Neural cell (in vitro differentiated cells): Measurements from ENCODE around the gene GTF2F2.

Experiments
- EP300 ChIP-seq: fragments of 450-650 bp; conservative IDR thresholded peaks from 2 replicates; pipeline ENCODE4 v1.6.1; 2014; ENCODE audit warnings: antibody characterized with exemption, mild to moderate bottlenecking, moderate library complexity; ENCODE audit not compliant: poor library complexity, severe bottlenecking
- EZH2 ChIP-seq: fragments of 200-600, 300-800 bp; shearing (Covaris generic), sonication (generic); IDR thresholded peaks from 2 replicates; pipeline ENCODE4 v1.6.1; 2014; ENCODE audit warnings: antibody characterized with exemption, low read length, borderline replicate concordance, mild to moderate bottlenecking; ENCODE audit not compliant: insufficient read depth, poor library complexity, severe bottlenecking
- MXI1 ChIP-seq: fragments of 450-650 bp; conservative IDR thresholded peaks from 2 replicates; pipeline ENCODE4 v1.6.1; 2014; ENCODE audit warnings: antibody characterized with exemption, mild to moderate bottlenecking; ENCODE audit not compliant: poor library complexity, severe bottlenecking
- POLR2AphosphoS5 ChIP-seq: IDR thresholded peaks from 2 replicates; pipeline ENCODE4 v1.6.1; 2012
- RAD21 ChIP-seq: fragments of 450-650 bp; conservative IDR thresholded peaks from 2 replicates; pipeline ENCODE4 v1.6.1; 2014; ENCODE audit warnings: antibody characterized with exemption, mild to moderate bottlenecking, moderate library complexity
- REST ChIP-seq: IDR thresholded peaks from 2 replicates; pipeline ENCODE4 v1.6.1; 2012; ENCODE audit warnings: borderline replicate concordance
- SMC3 ChIP-seq: fragments of 450-650 bp; conservative IDR thresholded peaks from 2 replicates; pipeline ENCODE4 v1.6.1; 2014; ENCODE audit warnings: antibody characterized with exemption, mild to moderate bottlenecking, moderate library complexity; ENCODE audit not compliant: poor library complexity
- TAF1 ChIP-seq: IDR thresholded peaks from 2 replicates; pipeline ENCODE4 v1.6.1; 2012; ENCODE audit warnings: low read depth
- TF ChIP-seq, protein P1 (sequence below): fragments of 450-650 bp; IDR thresholded peaks from 2 replicates; pipeline ENCODE4 v1.5.1; 2014; ENCODE audit warnings: antibody characterized with exemption, mild to moderate bottlenecking, moderate library complexity; ENCODE audit not compliant: poor library complexity, severe bottlenecking

- TF ChIP-seq SMC3: no peak
- TF ChIP-seq, protein P1, sequence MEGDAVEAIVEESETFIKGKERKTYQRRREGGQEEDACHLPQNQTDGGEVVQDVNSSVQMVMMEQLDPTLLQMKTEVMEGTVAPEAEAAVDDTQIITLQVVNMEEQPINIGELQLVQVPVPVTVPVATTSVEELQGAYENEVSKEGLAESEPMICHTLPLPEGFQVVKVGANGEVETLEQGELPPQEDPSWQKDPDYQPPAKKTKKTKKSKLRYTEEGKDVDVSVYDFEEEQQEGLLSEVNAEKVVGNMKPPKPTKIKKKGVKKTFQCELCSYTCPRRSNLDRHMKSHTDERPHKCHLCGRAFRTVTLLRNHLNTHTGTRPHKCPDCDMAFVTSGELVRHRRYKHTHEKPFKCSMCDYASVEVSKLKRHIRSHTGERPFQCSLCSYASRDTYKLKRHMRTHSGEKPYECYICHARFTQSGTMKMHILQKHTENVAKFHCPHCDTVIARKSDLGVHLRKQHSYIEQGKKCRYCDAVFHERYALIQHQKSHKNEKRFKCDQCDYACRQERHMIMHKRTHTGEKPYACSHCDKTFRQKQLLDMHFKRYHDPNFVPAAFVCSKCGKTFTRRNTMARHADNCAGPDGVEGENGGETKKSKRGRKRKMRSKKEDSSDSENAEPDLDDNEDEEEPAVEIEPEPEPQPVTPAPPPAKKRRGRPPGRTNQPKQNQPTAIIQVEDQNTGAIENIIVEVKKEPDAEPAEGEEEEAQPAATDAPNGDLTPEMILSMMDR: no peak
- TF ChIP-seq RAD21: no peak
- TF ChIP-seq REST: no peak
- no peak for TF ChIP-seq POLR2AphosphoS5
- TF ChIP-seq TAF1: no peak
- no peak for TF ChIP-seq EZH2
- TF ChIP-seq EP300: no peak
- TF ChIP-seq MXI1: no peak
These were observed 12.2 kb downstream of the GTF2F2 start for GRCh38 chr13:45132369-45133064.
